Glomerular visceral epithelial cell (primary cell): Measurements from ENCODE around the gene CDHR5.
"Not testable (repeated sequence)": the region's sequence is repeated elsewhere in the genome, so short reads cannot be mapped to it uniquely, and the experiment has no call there.

Experiments
- DNase-seq: peaks from one replicate; pipeline ENCODE4 v3.0.0-alpha.2; 2016; ENCODE audit errors: extremely low spot score

CDHR5 gene

GRCh38 chr11:624705-625635, at the start of gene CDHR5:
Gene CDHR5 (minus strand): TSS chr11:624955. CDS start chr11:624902, 53 bp downstream.
- DNase-seq: no peak

GRCh38 chr11:674406-674805, 49.7 kb upstream of the CDHR5 start:
- no peak for DNase-seq

- no peak for DNase-seq
Measured at GRCh38 chr11:673866-674265, 49.1 kb upstream of the CDHR5 start.

- DNase-seq: no peak
Measured at GRCh38 chr11:665704-666281, 41.0 kb upstream of the CDHR5 start.

GRCh38 chr11:665062-665703, 40.4 kb upstream of the CDHR5 start:
- no peak for DNase-seq

- DNase-seq: peak; percentile 49
Measured at GRCh38 chr11:662689-663274, 38.0 kb upstream of the CDHR5 start.

- DNase-seq: no peak
Measured at GRCh38 chr11:660681-661444, 36.1 kb upstream of the CDHR5 start.

GRCh38 chr11:660281-660680, 35.5 kb upstream of the CDHR5 start:
- no peak for DNase-seq

GRCh38 chr11:659532-660085, 34.9 kb upstream of the CDHR5 start:
- no peak for DNase-seq

GRCh38 chr11:657691-658126, 33.0 kb upstream of the CDHR5 start:
- no peak for DNase-seq

- DNase-seq: no peak
Measured at GRCh38 chr11:656866-657265, 32.1 kb upstream of the CDHR5 start.

- DNase-seq: no peak
Measured at GRCh38 chr11:656426-656825, 31.7 kb upstream of the CDHR5 start.

- peak; percentile 91 for DNase-seq
Measured at GRCh38 chr11:655036-655726, 30.4 kb upstream of the CDHR5 start.

- DNase-seq: not testable (repeated sequence)
Measured at GRCh38 chr11:654444-654843, 29.7 kb upstream of the CDHR5 start.

- no peak for DNase-seq
Measured at GRCh38 chr11:653837-654236, 29.1 kb upstream of the CDHR5 start.

- not testable (repeated sequence) for DNase-seq
Measured at GRCh38 chr11:653136-653535, 28.4 kb upstream of the CDHR5 start.

- DNase-seq: no peak
Measured at GRCh38 chr11:650482-650881, 25.7 kb upstream of the CDHR5 start.

- DNase-seq: not testable (repeated sequence)
Measured at GRCh38 chr11:647672-648158, 23.0 kb upstream of the CDHR5 start.

GRCh38 chr11:646214-646613, 21.5 kb upstream of the CDHR5 start:
- DNase-seq: no peak

- no peak for DNase-seq
Measured at GRCh38 chr11:645536-645935, 20.8 kb upstream of the CDHR5 start.
